K562 (cell line): ENCODE data around the gene CHN2. TPM values are rescaled to one million over a fixed set of nuclear protein-coding genes. Genes with fewer than 3 reads are reported as not detected.

ENCODE experiments used
- ATAC-seq: fragments of 200-7000 bp; cut with Tn5 transposase; 3 replicates; pipeline ENCODE4 v1.9.1; 2020; ENCODE audit warnings: moderate library complexity
- BruUV-seq: library from RNA; stranded (reverse); fragments of 400-500 nt; replicated peaks from 2 replicates; lab custom pipeline; 2021; lab: Mats Ljungman, UMichigan
- CTCF ChIA-PET: fragments of 300-600 bp; formaldehyde crosslinking; extraction: SDS; loops from one replicate; lab custom pipeline; 2021; ENCODE audit warnings: low intra/inter-chr PET ratio; lab: Yijun Ruan, JAX
- POLR2A ChIA-PET: fragments of 300-600, 350-650 bp; sonication (Branson Sonifier 250); formaldehyde crosslinking; extraction: SDS; loops from one replicate; lab custom pipeline; 2021; ENCODE audit warnings: antibody characterized with exemption, inconsistent platforms; lab: Yijun Ruan, JAX
- DNase-seq, 4 experiments: peaks; one replicate each; pipeline versions ENCODE4 v3.0.0 to v3.0.0-alpha.2; 2011 to 2018; ENCODE audit warnings: low spot score in 3 of 4, mixed read lengths in 3 of 4; ENCODE audit errors: extremely low read depth in 1 of 4
- FAIRE-seq: peaks from 2 replicates; lab custom pipeline; 2011; peaks lifted over from hg19 to GRCh38; lab: Jason Lieb, UNC
- H2AFZ ChIP-seq: 2 replicates; pipeline ENCODE4 v1.6.0; 2011; ENCODE audit warnings: low read depth, low read length, control low read depth, inconsistent platforms
- H3K27ac ChIP-seq: fragments of 200-600 bp; 3 replicates; pipeline ENCODE4 v1.8.0; 2011; ENCODE audit warnings: low read depth, mild to moderate bottlenecking, control low read depth, inconsistent platforms, low read length, moderate library complexity, mixed read lengths; ENCODE audit errors: extremely low read depth
- H3K27me3 ChIP-seq, 2 experiments: fragments of 300-600 bp in 1 of 2; 2 replicates in 1 of 2; 3 replicates in 1 of 2; pipeline versions ENCODE4 v1.6.0 to v1.8.0; 2011; ENCODE audit warnings: inconsistent platforms in 2 of 2, low read length in 2 of 2, mild to moderate bottlenecking in 1 of 2, mixed read lengths in 1 of 2, moderate library complexity in 1 of 2; ENCODE audit not compliant: control insufficient read depth in 2 of 2, insufficient read depth in 2 of 2
- H3K36me3 ChIP-seq: fragments of 300-600 bp; 3 replicates; pipeline ENCODE4 v1.8.0; 2011; ENCODE audit warnings: mild to moderate bottlenecking, low read length, inconsistent platforms; ENCODE audit not compliant: control insufficient read depth, insufficient read depth
- H3K4me1 ChIP-seq, 2 experiments: fragments of 200-600 bp in 1 of 2; replicated peaks in 1 of 2; 2 replicates in 1 of 2; 3 replicates in 1 of 2; pipeline versions ENCODE4 v1.5.1 to v1.8.0; 2011; ENCODE audit warnings: inconsistent platforms in 2 of 2, low read length in 2 of 2, mild to moderate bottlenecking in 1 of 2, mixed read lengths in 1 of 2, moderate library complexity in 1 of 2; ENCODE audit not compliant: control insufficient read depth in 2 of 2, insufficient read depth in 2 of 2
- H3K4me2 ChIP-seq: 2 replicates; pipeline ENCODE4 v1.6.1; 2011; ENCODE audit warnings: low read length, control low read depth, inconsistent platforms, mixed read lengths; ENCODE audit not compliant: insufficient read depth
- H3K4me3 ChIP-seq: fragments of 200-600 bp; sonication (generic), shearing (Covaris generic); 2 replicates; pipeline ENCODE4 v1.5.1; 2016; ENCODE audit warnings: control low read depth, inconsistent platforms
- H3K79me2 ChIP-seq: fragments of 200-600 bp; 3 replicates; pipeline ENCODE4 v1.8.0; 2011; ENCODE audit warnings: low read length, inconsistent platforms; ENCODE audit not compliant: control insufficient read depth, insufficient read depth
- H3K9ac ChIP-seq, 2 experiments: 2 replicates each; pipeline versions ENCODE4 v1.6.0 to v1.6.1; 2011; ENCODE audit warnings: low read depth in 2 of 2, low read length in 2 of 2, control low read depth in 1 of 2, inconsistent platforms in 1 of 2, mild to moderate bottlenecking in 1 of 2, mixed read lengths in 1 of 2; ENCODE audit not compliant: insufficient read depth in 1 of 2
- H3K9me1 ChIP-seq: one replicate; pipeline ENCODE4 v1.6.0; 2011; ENCODE audit warnings: inconsistent platforms, mild to moderate bottlenecking, low read length, moderate library complexity; ENCODE audit not compliant: control insufficient read depth, insufficient read depth
- H3K9me3 ChIP-seq: replicated peaks from 2 replicates; pipeline ENCODE4 v1.5.1; 2011; ENCODE audit warnings: low read depth, low read length, inconsistent platforms; ENCODE audit not compliant: control insufficient read depth, insufficient read depth
- H4K20me1 ChIP-seq: replicated peaks from 2 replicates; pipeline ENCODE4 v1.6.1; 2011; ENCODE audit warnings: low read length, inconsistent platforms, mixed read lengths; ENCODE audit not compliant: control insufficient read depth, insufficient read depth
- ATF2 ChIP-seq: sonication (generic); formaldehyde crosslinking; IDR thresholded peaks from 2 replicates; pipeline ENCODE4 v1.8.1; 2022; ENCODE audit warnings: missing genetic modification reagents
- CBX1 ChIP-seq: sonication (generic); IDR thresholded peaks from 2 replicates; pipeline ENCODE4 v1.6.1; 2016; ENCODE audit warnings: antibody characterized with exemption, low read depth, mild to moderate bottlenecking
- DMBX1 ChIP-seq: fragments of 250-450 bp; sonication (Bioruptor Pico); IDR thresholded peaks from 2 replicates; pipeline ENCODE4 v1.8.0; 2022; ENCODE audit warnings: inconsistent platforms, mild to moderate bottlenecking, moderate library complexity, borderline replicate concordance
- FOXP1 ChIP-seq: sonication (generic); formaldehyde crosslinking; IDR thresholded peaks from 2 replicates; pipeline ENCODE4 v1.8.0; 2022; ENCODE audit warnings: mild to moderate bottlenecking, missing genetic modification reagents
- HEY1 ChIP-seq: fragments of 250-450 bp; sonication (Bioruptor Pico); IDR thresholded peaks from 2 replicates; pipeline ENCODE4 v1.5.0; 2020; ENCODE audit warnings: mild to moderate bottlenecking, moderate library complexity, borderline replicate concordance
- MCM3 ChIP-seq: fragments of 450-650 bp; IDR thresholded peaks from 2 replicates; pipeline ENCODE4 v1.6.1; 2016
- POLR3G ChIP-seq: IDR thresholded peaks from 2 replicates; pipeline ENCODE4 v1.6.1; 2011; ENCODE audit not compliant: insufficient read length, insufficient replicate concordance; ENCODE audit errors: extremely low read depth
- TAF9B ChIP-seq: fragments of 450-650 bp; IDR thresholded peaks from 2 replicates; pipeline ENCODE4 v1.6.1; 2018; ENCODE audit warnings: mild to moderate bottlenecking; ENCODE audit not compliant: partially characterized antibody
- VEZF1 ChIP-seq: fragments of 200-800 bp; sonication (Bioruptor generic); IDR thresholded peaks from 2 replicates; pipeline ENCODE4 v1.6.1; 2017; ENCODE audit warnings: missing genetic modification characterization, missing compliant biosample characterization
- ZKSCAN1 ChIP-seq: fragments of 150-350 bp; IDR thresholded peaks from 2 replicates; pipeline ENCODE4 v1.6.1; 2016; ENCODE audit warnings: low read depth, low read length
- ZNF124 ChIP-seq: sonication (generic); formaldehyde crosslinking; IDR thresholded peaks from 2 replicates; pipeline ENCODE4 v1.8.1; 2022; ENCODE audit warnings: missing genetic modification reagents
- ZNF778 ChIP-seq: fragments of 450-650 bp; formaldehyde crosslinking; IDR thresholded peaks from 2 replicates; pipeline ENCODE4 v1.4.0; 2020; ENCODE audit warnings: mild to moderate bottlenecking, moderate library complexity
- WGBS: fragments of 100-300 bp; shearing (Covaris generic); methylation state at CpG from one replicate; pipeline ENCODE4 v1.1.6; 2016; ENCODE audit warnings: low coverage, mixed read lengths; ENCODE audit not compliant: insufficient coverage; ENCODE audit errors: missing lambda C conversion rate; 5-methylcytosine and 5-hydroxymethylcytosine counted together
- in situ Hi-C: fragments of 300-500 bp; cut with MboI; formaldehyde crosslinking; loops from 4 replicates; pipeline ENCODE4 v1.15.0; 2018; ENCODE audit warnings: inconsistent platforms, mixed read lengths
- intact Hi-C: fragments of 100-400 bp; cut with micrococcal nuclease; formaldehyde crosslinking; loops from 2 replicates; pipeline ENCODE4 v1.14.2; 2022
- polyA plus RNA-seq, 8 experiments: library from polyadenylated mRNA; depleted of rRNA in 4 of 8; stranded (reverse) in 5 of 8; unstranded in 3 of 8; fragments of >200 nt; fragmentation: Nextera tagmentation in 2 of 8; fragmentation: Illumina TruSeq in 1 of 8; extraction: Ambion mirVana in 2 of 8; extraction: Trizol in 1 of 8; gene quantifications; 2 replicates each; pipeline versions ENCODE4 v1.2.1 to v1.2.3, GENCODE V29; 2011 to 2014; ENCODE audit warnings: inconsistent platforms in 1 of 8, missing spikeins in 1 of 8
- total RNA-seq, 7 experiments: library from RNA; depleted of rRNA in 6 of 7; stranded (reverse); fragments of >200 nt in 6 of 7; fragmentation: Illumina TruSeq in 2 of 7; extraction: Trizol in 2 of 7; gene quantifications; 2 replicates each; pipeline versions ENCODE4 v1.2.1 to v1.2.3, GENCODE V29; 2011 to 2021; ENCODE audit warnings: low replicate concordance in 1 of 7

CHN2 gene
- total and polyA plus RNA-seq, 9 of the 15 experiments (the other 6 are each of a cell fraction or from before 2014, with no cell fraction given): 0.12 to 2.1 (median 0.31) TPM; not detected in 1

GRCh38 chr7:29299086-29299485, 104.5 kb downstream of the CHN2 start:
- FAIRE-seq: no peak
- TF ChIP-seq CBX1 (no peak), ZKSCAN1 (no peak), MCM3 (no peak), ZNF778 (no peak)
- CTCF ChIA-PET: no interaction called here
- Histone ChIP-seq H2AFZ (no peak overlapping the region), H3K4me3 (no peak overlapping the region), H3K27ac (no peak overlapping the region), H3K4me2 (no peak overlapping the region), H3K9ac (no peak overlapping the region), H3K9me3 (no peaks in the 10 kb centered on the region), H3K27me3 (peaks cover 0 to 11% of the 10 kb centered on the region in 2 experiments; a peak in 1 of 5 replicates), H3K79me2 (no peaks in the 10 kb centered on the region), H3K4me1 (no peaks in the 10 kb centered on the region), H3K9me1 (no peaks in the 10 kb centered on the region), H3K36me3 (no peaks in the 10 kb centered on the region), H4K20me1 (no peaks in the 10 kb centered on the region)
- DNase-seq: no peak
- no TSS peak for BruUV-seq
- POLR2A ChIA-PET: no interaction called here
- no peak for ATAC-seq
- intact Hi-C loops: no loop called here
- WGBS: 9% methylated on average over 6 of the region's 6 CpGs
- in situ Hi-C loops: no loop called here

GRCh38 chr7:29300026-29300480, 105.5 kb downstream of the CHN2 start:
- no TSS peak for BruUV-seq
- H3K27me3 ChIP-seq: peaks cover 2 to 11% of the 10 kb centered on the region in 2 experiments; a peak in 1 of 5 replicates
- ATAC-seq: no peak
- DNase-seq: no peak
- no peaks in the 10 kb centered on the region for H3K4me1 ChIP-seq
- H3K36me3 ChIP-seq: no peaks in the 10 kb centered on the region
- CTCF ChIA-PET: no interaction called here
- TF ChIP-seq TAF9B (no peak), ATF2 (CRISPR knock-in tag) (no peak), DMBX1 (no peak), VEZF1 (no peak), HEY1 (no peak), POLR3G (no peak), FOXP1 (no peak), ZNF124 (no peak)
- no peak for FAIRE-seq
- no peak overlapping the region for H2AFZ ChIP-seq
- POLR2A ChIA-PET: no interaction called here
- H3K27ac ChIP-seq: no peak overlapping the region
- H3K9ac ChIP-seq: no peak overlapping the region
- intact Hi-C loops (no loop called here), in situ Hi-C loops (no loop called here)
- H3K9me3 ChIP-seq: no peaks in the 10 kb centered on the region
- no peak overlapping the region for H3K4me3 ChIP-seq
- WGBS: 3% methylated on average over 4 of the region's 4 CpGs
- no peaks in the 10 kb centered on the region for H4K20me1 ChIP-seq
- no peaks in the 10 kb centered on the region for H3K9me1 ChIP-seq
- H3K4me2 ChIP-seq: no peak overlapping the region
- no peaks in the 10 kb centered on the region for H3K79me2 ChIP-seq
